ENCODE measurements around the gene SLC25A25. TPM values are rescaled to one million over a fixed set of nuclear protein-coding genes. Genes with fewer than 3 reads are reported as not detected.

The SLC25A25 gene
- total RNA-seq, 2 experiments from 2014 or later = 16.9 to 17.7 TPM

DNA sequence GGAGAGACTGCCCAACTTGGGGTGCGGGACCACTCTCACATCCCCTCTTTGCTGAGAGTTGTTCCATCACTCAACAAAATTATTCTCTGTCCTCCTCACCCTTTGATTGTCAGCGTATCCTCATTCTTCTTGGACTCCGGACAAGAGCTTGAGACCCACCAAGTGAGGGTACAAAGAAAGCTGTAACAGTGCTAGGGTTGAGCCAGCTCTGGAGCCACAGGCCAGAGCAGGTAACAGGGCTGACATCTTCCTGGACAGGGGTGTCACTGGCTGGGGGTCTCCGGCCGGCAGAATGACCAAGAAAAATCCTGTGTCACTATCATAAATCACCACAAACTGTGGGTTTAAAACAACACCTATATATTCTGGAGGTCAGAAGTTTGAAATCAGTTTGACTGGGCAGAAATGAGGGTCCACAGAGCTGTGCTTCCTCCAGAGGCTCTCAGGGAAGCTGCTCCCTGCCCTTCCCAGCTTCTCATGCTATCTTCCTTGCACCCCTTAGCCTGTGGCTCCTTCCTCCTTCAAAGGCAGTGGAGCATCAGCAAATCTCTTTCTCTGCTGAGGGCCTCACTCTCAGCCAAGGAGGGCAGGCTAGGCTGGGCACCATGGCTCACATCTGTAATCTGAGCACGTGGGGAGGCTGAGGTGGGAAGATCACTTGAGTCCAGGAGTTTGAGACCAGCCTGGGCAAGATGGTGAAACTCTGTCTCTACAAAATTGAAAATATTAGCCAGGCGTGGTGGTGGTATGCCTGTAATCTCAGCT is 87.9 kb downstream of the SLC25A25 start:
- H3K9me3 Mint-ChIP-seq = no peaks in the 10 kb centered on the region

More for the DNA sequence above, 87.9 kb downstream of the SLC25A25 start:
- ATAC-seq (ENCODE audit: poor library complexity) (no peak), DNase-seq (no peak)
- Mint-ChIP-seq H3K27me3 (no peaks in the 10 kb centered on the region), H3K4me3 (no peak overlapping the region), H3K27ac (no peak overlapping the region), H3K4me1 (ENCODE audit: low read depth) (peaks cover 7% of the 10 kb centered on the region), H3K36me3 (ENCODE audit: low read depth) (peaks cover 4% of the 10 kb centered on the region)
- Histone ChIP-seq H3K4me1 (ENCODE audit: insufficient read depth, low read length) (peaks cover 15% of the 10 kb centered on the region), H3K4me3 (ENCODE audit: low read length) (no peak overlapping the region), H3K36me3 (ENCODE audit: insufficient read depth, low read length) (no peaks in the 10 kb centered on the region), H3K9me3 (ENCODE audit: control insufficient read depth in 1 of 2, insufficient read depth in 1 of 2, low read length in 2 of 2) (no peaks in the 10 kb centered on the region), H3K27ac (ENCODE audit: low read depth in 1 of 2, low read length in 2 of 2) (no peak overlapping the region), H3K27me3 (ENCODE audit: control insufficient read depth in 1 of 2, insufficient read depth in 2 of 2, low read length in 2 of 2) (no peaks in the 10 kb centered on the region)
- intact Hi-C loops (cut with DNase I, micrococcal nuclease) = loop anchor here in 1 of 2 experiments (10.0 kb wide), 1 partner anchor 931 kb away; no protein-coding TSS in a partner anchor
- CTCF ChIA-PET = no interaction called here
- POLR2A ChIA-PET = no interaction called here
- TF ChIP-seq, protein P1, sequence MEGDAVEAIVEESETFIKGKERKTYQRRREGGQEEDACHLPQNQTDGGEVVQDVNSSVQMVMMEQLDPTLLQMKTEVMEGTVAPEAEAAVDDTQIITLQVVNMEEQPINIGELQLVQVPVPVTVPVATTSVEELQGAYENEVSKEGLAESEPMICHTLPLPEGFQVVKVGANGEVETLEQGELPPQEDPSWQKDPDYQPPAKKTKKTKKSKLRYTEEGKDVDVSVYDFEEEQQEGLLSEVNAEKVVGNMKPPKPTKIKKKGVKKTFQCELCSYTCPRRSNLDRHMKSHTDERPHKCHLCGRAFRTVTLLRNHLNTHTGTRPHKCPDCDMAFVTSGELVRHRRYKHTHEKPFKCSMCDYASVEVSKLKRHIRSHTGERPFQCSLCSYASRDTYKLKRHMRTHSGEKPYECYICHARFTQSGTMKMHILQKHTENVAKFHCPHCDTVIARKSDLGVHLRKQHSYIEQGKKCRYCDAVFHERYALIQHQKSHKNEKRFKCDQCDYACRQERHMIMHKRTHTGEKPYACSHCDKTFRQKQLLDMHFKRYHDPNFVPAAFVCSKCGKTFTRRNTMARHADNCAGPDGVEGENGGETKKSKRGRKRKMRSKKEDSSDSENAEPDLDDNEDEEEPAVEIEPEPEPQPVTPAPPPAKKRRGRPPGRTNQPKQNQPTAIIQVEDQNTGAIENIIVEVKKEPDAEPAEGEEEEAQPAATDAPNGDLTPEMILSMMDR (IDR thresholded peaks at IDR 0.05) = no peak

Other genes starting within 250 kb of the SLC25A25 start
- gene ENG, start 213.6 kb upstream of the SLC25A25 start, total RNA-seq = 1 to 10 TPM; 2.5 to 2.6 TPM
- 10 to 100 TPM; 46.7 to 52.6 TPM for gene AK1, start 190.6 kb upstream of the SLC25A25 start, total RNA-seq
- gene ST6GALNAC6, start 168.6 kb upstream of the SLC25A25 start, total RNA-seq = 10 to 100 TPM; 93.1 to 97.5 TPM
- gene ST6GALNAC4, start 151.2 kb upstream of the SLC25A25 start, total RNA-seq = 10 to 100 TPM; 28.7 to 30.2 TPM
- 1 to 10 TPM; 2.9 to 3.3 TPM for gene PIP5KL1, start 137.5 kb upstream of the SLC25A25 start, total RNA-seq
- gene DPM2, start 130.4 kb upstream of the SLC25A25 start, total RNA-seq = 10 to 100 TPM; 41.7 to 47.6 TPM
- gene EEIG1, start 87.2 kb upstream of the SLC25A25 start, total RNA-seq = 100 to 1,000 TPM; 440 to 463 TPM
- gene NAIF1, start 912 bp upstream of the SLC25A25 start, total RNA-seq = 10 to 100 TPM; 11.5 to 16.8 TPM
- gene PTGES2, start 59.5 kb downstream of the SLC25A25 start, total RNA-seq = 10 to 100 TPM; 43.7 to 43.8 TPM
- gene LCN2, start 81.2 kb downstream of the SLC25A25 start, total RNA-seq = not detected
- 10 to 100 TPM; 53.6 to 55.9 TPM for gene BBLN, start 92.0 kb downstream of the SLC25A25 start, total RNA-seq
- 100 to 1,000 TPM; 106 to 107 TPM for gene CIZ1, start 123.3 kb downstream of the SLC25A25 start, total RNA-seq
- 1 to 10 TPM; 1.8 to 2.5 TPM for gene DNM1, start 135.1 kb downstream of the SLC25A25 start, total RNA-seq
- gene GOLGA2, start 207.8 kb downstream of the SLC25A25 start, total RNA-seq = 10 to 100 TPM; 44.3 to 48.3 TPM
- gene SWI5, start 208.0 kb downstream of the SLC25A25 start, total RNA-seq = 1 to 10 TPM; 3.0 to 4.1 TPM